ENCODE measurements around the gene EPN2. TPM values are rescaled to one million over a fixed set of nuclear protein-coding genes. Genes with fewer than 3 reads are reported as not detected.

EPN2 gene
- polyA plus RNA-seq, 1 donor (not counting 4 experiments of a cell fraction or from before 2014, with no cell fraction given) = 30.2 TPM

DNA sequence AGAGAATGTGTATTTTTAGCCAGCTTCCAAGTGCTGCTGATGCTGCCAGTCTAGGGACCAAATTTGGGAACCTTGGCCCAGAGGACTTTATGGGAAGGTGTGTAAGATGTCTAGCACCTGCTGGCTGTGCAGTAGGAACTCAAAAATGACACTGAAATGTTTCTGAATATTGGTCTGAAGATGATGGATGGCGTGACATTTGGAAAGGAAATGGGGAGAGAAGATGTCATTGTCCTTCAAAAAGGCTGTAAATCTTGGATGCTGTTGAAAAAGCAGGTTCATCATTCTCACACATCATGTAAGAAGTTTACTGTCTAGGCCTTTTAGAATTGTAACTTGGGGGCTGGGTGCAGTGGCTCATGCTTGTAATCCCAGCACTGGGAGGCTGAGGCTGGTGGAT lies 6.7 kb downstream of the EPN2 start:
- no peak overlapping the region for H3K9ac ChIP-seq (ENCODE audit: control insufficient read depth, extremely low read depth, insufficient read depth, low read length)
- FAIRE-seq (no peak), DNase-seq (ENCODE audit: low read depth, low spot score) (no peak)
- TF ChIP-seq, protein P1, sequence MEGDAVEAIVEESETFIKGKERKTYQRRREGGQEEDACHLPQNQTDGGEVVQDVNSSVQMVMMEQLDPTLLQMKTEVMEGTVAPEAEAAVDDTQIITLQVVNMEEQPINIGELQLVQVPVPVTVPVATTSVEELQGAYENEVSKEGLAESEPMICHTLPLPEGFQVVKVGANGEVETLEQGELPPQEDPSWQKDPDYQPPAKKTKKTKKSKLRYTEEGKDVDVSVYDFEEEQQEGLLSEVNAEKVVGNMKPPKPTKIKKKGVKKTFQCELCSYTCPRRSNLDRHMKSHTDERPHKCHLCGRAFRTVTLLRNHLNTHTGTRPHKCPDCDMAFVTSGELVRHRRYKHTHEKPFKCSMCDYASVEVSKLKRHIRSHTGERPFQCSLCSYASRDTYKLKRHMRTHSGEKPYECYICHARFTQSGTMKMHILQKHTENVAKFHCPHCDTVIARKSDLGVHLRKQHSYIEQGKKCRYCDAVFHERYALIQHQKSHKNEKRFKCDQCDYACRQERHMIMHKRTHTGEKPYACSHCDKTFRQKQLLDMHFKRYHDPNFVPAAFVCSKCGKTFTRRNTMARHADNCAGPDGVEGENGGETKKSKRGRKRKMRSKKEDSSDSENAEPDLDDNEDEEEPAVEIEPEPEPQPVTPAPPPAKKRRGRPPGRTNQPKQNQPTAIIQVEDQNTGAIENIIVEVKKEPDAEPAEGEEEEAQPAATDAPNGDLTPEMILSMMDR (optimal IDR thresholded peaks at IDR 0.05 in 1 of 3, IDR thresholded peaks at IDR 0.05 in 1 of 3, conservative IDR thresholded peaks at IDR 0.05 in 1 of 3; ENCODE audit: extremely low read depth in 1 of 3, insufficient read depth in 2 of 3, low read length in 3 of 3) = no peak
- TF ChIP-seq EZH2 (IDR thresholded peaks at IDR 0.05; ENCODE audit: low read length) = no peak
- no peaks in the 10 kb centered on the region for H3K9me1 ChIP-seq (ENCODE audit: control insufficient read depth, extremely low read depth, insufficient read depth, low read length)
- H3K27ac ChIP-seq (ENCODE audit: control insufficient read depth, insufficient read depth, low read length) = no peak overlapping the region
- no peak overlapping the region for H3K4me2 ChIP-seq (ENCODE audit: control insufficient read depth, extremely low read depth, insufficient read depth, low read depth, low read length)
- peaks cover 61% of the 10 kb centered on the region for H3K79me2 ChIP-seq (ENCODE audit: control insufficient read depth, insufficient read depth, low read length)
- no peaks in the 10 kb centered on the region for H3K9me3 ChIP-seq (ENCODE audit: control insufficient read depth, low read depth, low read length)
- peaks cover 7% of the 10 kb centered on the region for H4K20me1 ChIP-seq (ENCODE audit: control insufficient read depth, extremely low read depth, insufficient read depth, low read length)
- peaks cover 42% of the 10 kb centered on the region for H3K4me1 ChIP-seq (ENCODE audit: control insufficient read depth, extremely low read depth, insufficient read depth, low read length)
- peaks cover 2 to 4% of the 10 kb centered on the region in 2 experiments for H3K36me3 ChIP-seq (ENCODE audit: control insufficient read depth in 2 of 2, extremely low read depth in 1 of 2, insufficient read depth in 2 of 2, low read length in 2 of 2)
- H3K4me3 ChIP-seq (ENCODE audit: control insufficient read depth in 2 of 3, extremely low read depth in 1 of 3, insufficient read depth in 2 of 3, low read depth in 1 of 3, low read length in 3 of 3) = no peak overlapping the region
- dilution Hi-C loops (cut with MboI; ENCODE audit: extremely low pct_ligation_motif_present, low sequenced_read_pairs) = no loop called here
- H2AFZ ChIP-seq (ENCODE audit: control insufficient read depth, low read length) = no peak overlapping the region
- no peaks in the 10 kb centered on the region for H3K27me3 ChIP-seq (ENCODE audit: control insufficient read depth, extremely low read depth, insufficient read depth, low read length)

DNA sequence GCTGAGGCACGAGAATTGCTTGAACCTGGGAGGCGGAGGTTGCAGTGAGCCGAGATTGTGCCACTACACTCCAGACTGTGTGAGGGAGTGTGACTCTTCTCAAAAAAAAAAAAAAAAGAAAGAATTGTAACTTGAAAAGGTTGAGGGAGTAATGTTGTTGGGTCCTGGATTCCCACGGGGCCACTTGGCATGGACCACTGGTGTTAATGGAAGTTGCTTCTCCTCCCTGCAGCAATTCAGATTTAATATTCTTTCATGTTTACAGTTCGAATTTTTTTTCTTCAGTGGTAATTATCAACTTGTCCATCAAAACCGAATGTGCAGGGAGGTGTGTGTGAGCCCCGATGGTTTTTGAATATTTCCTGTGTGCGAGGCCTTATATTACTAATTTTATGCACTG lies 7.2 kb downstream of the EPN2 start:
- H3K4me2 ChIP-seq (ENCODE audit: control insufficient read depth, extremely low read depth, insufficient read depth, low read depth, low read length) = no peak overlapping the region
- DNase-seq (ENCODE audit: low read depth, low spot score) = no peak
- H3K79me2 ChIP-seq (ENCODE audit: control insufficient read depth, insufficient read depth, low read length) = peaks cover 60% of the 10 kb centered on the region
- no peak overlapping the region for H2AFZ ChIP-seq (ENCODE audit: control insufficient read depth, low read length)
- peaks cover 3 to 4% of the 10 kb centered on the region in 2 experiments for H3K36me3 ChIP-seq (ENCODE audit: control insufficient read depth in 2 of 2, extremely low read depth in 1 of 2, insufficient read depth in 2 of 2, low read length in 2 of 2)
- no peak for TF ChIP-seq EZH2 (IDR thresholded peaks at IDR 0.05; ENCODE audit: low read length)
- TF ChIP-seq, protein P1 (optimal IDR thresholded peaks at IDR 0.05 in 1 of 3, IDR thresholded peaks at IDR 0.05 in 1 of 3, conservative IDR thresholded peaks at IDR 0.05 in 1 of 3; ENCODE audit: extremely low read depth in 1 of 3, insufficient read depth in 2 of 3, low read length in 3 of 3) = no peak
- peaks cover 45% of the 10 kb centered on the region for H3K4me1 ChIP-seq (ENCODE audit: control insufficient read depth, extremely low read depth, insufficient read depth, low read length)
- no peak overlapping the region for H3K4me3 ChIP-seq (ENCODE audit: control insufficient read depth in 2 of 3, extremely low read depth in 1 of 3, insufficient read depth in 2 of 3, low read depth in 1 of 3, low read length in 3 of 3)
- H3K27ac ChIP-seq (ENCODE audit: control insufficient read depth, insufficient read depth, low read length) = no peak overlapping the region
- H3K27me3 ChIP-seq (ENCODE audit: control insufficient read depth, extremely low read depth, insufficient read depth, low read length) = no peaks in the 10 kb centered on the region
- H3K9me3 ChIP-seq (ENCODE audit: control insufficient read depth, low read depth, low read length) = no peaks in the 10 kb centered on the region
- H3K9me1 ChIP-seq (ENCODE audit: control insufficient read depth, extremely low read depth, insufficient read depth, low read length) = no peaks in the 10 kb centered on the region
- no peak for FAIRE-seq
- H4K20me1 ChIP-seq (ENCODE audit: control insufficient read depth, extremely low read depth, insufficient read depth, low read length) = peaks cover 11% of the 10 kb centered on the region
- dilution Hi-C loops (cut with MboI; ENCODE audit: extremely low pct_ligation_motif_present, low sequenced_read_pairs) = no loop called here
- no peak overlapping the region for H3K9ac ChIP-seq (ENCODE audit: control insufficient read depth, extremely low read depth, insufficient read depth, low read length)

Measured in keratinocyte (primary cell).